AG20443 (cell line): ENCODE measurements around the gene TGM2.

Source experiments
- DNase-seq: peaks from one replicate; pipeline ENCODE4 v3.0.0; 2012; ENCODE audit warnings: low spot score, mixed read lengths

The TGM2 gene

DNA sequence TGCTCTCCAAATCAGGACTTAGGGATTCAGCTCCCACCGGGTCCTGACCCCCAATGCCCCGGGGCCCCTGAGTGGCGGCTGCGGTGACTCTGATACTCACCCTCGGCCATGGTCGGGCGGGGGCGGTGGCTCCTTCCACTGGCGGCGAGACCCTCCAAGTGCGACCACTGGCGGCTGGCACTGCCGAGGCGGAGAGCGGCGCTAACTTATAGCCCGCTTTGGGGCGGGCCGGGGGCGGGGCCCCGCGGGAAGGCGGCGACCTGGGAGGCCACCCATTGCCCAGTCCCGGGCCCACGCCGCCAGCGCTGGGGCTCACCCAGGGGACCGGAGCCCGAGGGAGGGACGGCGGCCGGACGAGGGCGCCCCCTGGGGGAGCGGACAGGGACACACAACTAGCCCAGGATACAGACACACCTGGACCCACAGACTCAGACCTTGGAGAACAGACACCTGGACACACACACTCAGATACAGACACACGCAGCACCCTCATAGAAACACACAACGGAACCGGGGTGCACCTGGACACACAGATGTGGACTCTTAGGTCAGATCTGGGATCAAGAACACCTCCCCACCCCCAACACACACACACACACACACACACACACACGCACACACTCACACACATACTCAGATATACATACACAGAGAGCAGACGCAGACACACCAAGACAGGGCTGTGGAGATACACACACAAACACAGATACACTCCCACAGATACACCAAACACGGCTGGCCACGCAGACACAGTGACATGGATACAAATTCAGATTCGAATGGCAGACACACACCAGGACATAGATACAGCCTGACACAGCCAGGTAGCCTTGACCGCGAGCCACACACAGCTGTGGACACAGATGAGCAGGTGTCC is at the start of gene TGM2:
TSS of gene TGM2 (minus strand) at position 182 of the 877 bp plus-strand sequence. CDS start at position 110, 72 bp downstream.
- DNase-seq = peak; percentile 79

DNA sequence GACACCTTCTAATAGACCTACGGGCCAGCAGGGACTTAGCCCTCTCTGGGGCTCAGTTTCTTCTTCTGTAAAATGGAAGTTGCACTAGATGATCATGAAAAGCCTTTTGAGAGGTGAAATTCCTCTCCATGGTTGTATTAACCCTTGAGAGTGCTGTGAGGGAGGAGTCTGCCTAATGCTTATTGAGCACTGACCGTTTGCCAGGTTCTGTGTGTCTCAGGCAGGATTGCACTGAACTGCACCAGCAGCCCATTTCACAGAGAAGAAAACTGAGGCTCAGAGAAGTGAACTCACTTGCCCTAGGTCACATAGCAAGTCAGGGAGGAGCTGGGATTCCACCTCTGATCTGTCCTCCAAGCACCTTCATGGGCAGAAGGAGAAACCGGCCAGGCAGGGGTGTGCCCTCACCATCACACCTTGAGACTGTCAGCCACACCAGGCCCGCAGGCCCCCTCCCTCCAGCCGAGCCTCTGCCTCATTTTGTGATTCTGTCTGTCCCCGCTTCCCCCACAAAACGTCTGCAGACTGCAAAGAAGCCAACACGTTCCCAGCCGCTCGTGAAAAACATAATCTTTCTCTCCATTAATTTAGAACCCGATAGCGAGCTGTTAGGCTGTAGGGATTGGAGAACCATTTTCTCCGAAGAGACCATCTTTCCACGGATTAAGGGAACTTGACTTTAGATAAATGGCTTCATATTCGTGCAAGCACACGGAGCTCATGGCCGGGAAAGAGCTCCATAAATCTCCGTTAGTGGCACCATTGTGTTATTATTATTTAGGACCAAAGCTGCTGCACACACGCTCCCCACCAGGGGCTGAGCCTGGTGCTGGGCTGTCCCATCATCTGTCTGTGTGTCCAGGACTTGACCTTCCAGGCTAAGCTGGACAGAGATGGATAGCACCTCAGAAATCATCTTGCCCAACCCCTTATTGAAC is 49.5 kb upstream of the TGM2 start:
- no peak for DNase-seq

DNA sequence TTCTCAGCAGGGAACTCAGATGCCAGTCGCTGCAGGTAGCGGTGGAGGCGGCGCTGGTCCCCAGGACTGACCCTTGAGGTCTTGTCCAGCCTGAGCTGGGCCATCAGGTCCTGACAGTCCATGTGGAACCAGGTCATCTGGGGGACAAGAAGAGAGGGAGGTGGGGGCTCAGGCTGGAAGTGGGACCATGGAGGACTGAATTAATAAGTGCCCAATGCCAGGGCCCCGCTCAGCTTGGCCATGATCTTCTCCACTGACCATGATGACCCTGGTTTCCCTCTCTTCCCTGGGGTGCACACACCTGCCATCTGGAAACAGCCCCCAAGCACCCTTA is 48.5 kb upstream of the TGM2 start:
- no peak for DNase-seq

DNA sequence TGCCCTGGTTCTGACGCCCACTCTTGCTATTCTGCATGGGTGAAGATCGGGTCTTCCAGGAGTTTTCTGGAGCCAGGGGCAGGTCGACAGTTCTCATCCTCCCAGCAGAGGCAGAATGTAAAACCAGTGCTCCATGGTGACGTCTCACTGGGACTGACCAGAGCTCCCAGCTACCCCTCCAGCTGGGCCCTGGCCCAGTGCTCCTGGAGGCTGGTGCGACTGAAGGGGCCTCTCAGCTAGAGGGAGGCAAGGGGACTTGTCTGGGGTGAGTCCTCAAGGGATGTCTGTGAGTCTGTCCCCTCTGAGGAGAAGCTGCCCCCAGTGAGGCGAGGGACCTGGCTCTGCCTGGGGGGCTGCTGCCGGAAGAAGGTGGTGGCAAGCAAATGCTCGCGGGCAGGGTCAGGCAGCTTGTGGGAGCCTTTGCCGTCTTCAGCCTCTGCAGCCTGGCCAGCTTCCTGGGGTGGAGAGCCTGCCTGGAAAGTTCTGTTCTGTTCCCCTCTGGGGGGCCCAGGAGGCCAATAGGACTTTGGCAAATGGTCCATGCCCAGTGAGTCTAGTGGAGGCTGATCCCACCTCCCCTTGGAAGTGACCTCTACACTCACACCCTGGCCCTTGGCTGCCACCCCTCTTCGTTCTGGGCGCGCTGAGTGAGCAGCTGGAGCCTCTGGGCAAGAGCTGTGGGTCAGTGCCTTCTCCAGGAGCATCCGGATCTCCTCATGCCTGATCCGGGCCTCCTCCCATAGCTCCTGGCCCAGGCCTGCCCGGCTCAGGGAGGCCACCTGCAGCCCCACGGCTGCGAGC is 47.9 kb upstream of the TGM2 start:
- DNase-seq = no peak

DNA sequence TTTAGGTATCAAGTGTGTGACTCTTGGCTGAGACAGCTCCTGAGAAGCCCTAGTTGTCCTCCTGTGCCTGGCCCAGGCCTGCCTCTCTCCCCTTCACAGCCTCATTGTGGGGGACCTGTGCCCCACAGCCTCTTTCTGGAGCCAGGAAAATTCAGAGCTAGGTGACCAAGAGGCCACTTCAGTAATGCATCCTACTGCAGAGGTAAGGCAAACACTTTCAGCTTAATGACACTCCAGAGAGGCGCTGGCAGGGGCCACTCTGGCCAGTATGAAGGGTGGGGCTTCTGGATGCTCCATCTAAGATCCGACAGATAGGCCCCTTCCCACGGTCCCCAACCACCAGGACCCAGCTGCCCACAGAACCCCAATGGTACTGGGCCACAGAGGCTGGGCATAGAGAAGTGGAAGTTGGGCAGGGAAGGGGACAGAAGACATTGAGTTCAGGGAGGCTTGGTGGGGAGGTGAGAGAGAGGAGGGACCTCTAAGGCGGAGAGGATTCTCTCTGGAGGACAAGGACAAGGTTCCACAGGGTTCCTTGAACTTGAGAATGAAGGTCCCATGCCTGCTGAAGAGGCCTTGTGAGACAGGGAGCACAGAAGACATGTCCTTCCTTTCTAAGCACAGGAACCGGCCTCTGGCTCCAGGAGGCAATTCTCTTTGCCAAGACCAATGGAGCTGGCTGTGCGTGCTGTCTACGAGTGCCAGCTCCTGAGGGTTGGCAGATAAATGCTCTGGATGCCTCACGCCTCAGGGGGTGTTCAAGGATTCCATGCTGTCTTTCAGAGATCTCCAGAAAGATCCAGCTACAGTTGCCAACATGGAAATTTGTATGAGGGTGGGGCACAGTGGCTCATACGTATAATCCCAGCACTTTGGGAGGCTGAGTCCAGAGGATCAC is 46.4 kb upstream of the TGM2 start:
- DNase-seq = no peak

DNA sequence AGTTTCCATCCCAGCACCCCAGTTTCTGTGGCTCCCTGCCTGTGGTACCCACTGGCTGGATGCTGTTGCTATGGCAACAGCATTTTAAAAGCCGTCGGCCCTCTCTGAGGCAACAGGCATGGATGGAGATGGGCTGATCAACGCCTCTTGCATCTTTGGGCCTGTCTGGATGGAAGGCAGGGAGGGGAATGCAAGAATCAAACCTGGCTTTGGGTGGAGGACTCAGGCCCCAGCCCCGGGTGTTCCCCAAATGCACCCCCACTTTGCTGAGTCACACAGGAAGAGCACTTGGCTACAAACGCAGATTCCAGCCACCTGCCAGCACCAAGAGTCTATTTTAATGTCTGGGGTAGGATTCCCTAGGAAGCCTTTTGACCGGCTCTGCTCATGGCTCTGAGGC is 45.7 kb upstream of the TGM2 start:
- DNase-seq = no peak

DNA sequence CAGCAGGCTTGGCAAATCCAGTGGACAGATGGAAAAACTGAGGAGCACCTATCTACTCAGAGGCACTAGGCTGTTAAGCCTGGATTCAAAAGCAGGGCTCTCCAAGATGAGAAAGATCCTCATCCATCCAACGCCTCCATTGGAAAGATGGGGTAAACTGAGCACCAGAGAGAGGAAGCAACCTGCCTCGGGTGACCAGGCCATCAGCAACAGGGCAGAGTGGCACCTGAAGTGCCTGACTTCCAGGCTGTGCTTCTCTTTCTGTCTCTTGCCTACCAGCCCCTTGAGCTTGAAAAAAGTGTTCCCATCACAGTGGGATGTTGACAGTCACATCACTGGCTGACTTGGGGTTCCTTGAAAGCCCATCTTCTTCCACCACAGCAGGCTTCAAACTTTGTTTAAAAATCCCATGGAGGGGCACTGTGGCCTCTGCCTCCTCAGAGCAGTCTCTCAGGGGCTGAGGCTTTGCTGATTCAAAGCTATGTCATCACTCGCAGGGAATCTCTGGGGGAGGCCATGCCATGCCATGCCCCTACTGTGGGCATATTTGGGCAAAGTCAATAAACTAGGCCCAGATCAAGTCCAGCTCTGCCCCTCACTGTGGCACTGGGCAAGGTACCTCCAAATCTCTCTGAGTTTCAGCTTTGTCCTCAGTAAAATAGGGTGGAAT is 44.8 kb upstream of the TGM2 start:
- no peak for DNase-seq

DNA sequence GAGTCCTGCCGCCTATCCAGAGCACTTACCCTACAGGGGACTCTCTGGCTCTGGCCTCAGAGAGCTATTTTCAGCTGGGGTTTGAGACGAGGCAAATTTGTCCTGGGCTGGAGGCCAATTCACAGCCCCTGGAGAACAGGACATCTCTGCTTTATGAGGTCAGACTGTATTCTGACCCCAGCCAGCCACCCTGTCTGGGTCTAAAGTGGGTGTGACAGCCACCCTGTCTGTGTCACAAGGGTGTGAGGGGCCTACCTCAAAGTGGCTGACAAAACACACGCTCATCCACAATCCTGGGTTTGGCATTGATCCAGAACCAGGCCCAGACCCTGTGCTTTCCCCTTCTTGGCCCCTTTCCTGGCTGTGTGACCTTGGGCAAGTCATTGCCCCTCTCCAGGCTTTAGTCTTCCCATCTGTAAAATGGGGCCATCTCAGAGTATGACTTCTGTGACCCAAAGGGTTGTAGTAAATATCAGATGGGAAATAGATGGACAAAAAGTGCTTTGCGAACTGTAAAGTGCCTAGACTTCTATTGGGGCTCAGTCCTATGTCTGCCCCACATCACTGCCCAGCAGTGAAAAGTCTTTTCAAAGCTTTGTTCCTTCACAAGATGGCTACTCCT is 44.1 kb upstream of the TGM2 start:
- DNase-seq = no peak

DNA sequence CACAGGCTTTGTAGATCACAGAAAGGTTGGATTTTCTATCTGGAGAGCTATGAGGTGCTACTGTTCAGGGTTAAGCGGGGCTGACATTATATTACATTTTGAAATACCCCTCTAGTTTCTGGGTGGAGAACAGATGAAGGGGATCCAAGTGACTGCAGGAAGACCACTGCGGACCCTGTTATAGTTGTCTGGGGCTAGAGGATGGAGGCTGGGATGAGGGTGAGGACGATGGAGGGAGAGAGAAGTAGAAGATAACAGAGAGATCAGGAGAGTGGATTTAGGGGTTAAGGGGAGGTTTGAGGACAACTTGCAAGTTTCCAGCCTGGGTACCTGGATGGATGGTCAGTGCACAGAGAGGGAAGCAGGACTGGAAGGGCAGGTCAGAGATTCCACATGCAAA is 43.5 kb upstream of the TGM2 start:
- DNase-seq = no peak

DNA sequence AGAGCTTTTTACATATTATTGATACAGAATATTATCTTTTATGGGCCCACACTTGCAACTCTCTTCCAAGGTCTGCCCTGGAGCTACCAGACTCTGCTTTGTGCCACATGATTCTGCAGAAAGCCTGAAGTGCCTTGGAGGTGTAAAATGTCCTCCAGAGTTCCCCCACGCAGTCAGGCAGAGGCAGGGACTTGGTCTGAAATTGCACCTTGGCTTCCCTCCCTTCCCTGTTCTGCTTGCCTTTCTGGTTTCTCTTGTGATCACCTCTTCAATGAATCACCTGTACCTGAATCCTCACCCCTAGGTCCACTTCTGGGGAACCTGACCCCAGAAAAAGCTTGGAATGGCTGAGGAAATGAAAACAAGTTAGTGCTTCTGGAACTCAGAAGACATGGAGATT is 43.0 kb upstream of the TGM2 start:
- DNase-seq = no peak

DNA sequence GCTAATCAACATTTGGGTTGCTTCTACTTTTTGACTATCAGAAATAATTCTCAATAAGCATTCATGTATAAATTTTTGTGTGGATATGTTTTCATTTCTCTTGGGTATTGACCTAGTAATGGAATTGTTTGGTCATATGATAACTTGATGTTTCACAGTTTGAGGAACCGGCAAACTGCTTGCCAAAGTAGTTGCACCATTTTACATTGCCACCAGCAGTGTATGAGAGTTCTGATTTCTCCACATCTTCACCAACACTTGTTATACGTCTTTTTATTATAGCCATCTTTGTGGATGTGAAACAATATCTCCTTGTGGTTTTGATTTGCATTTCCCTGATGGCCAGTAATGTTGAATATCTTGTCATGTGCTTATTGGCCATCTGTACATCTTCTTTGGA is 42.6 kb upstream of the TGM2 start:
- no peak for DNase-seq

DNA sequence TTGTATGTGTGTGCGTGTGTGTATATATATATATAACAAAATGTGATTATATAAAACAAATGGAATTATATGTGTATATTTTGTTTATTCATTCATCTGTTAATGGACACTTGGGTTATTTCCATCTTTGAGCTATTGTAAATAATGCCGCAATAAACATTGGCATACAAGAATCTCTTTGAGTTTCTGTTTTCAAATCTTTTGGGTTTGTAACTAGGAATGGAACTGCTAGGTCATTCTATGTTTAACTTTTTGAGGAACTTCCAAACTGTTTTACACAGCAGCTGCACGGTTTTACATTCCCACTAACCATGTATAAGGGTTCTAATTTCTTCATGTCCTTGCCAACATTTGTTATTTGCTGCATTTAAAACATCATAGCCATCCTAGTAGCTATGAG is 39.9 kb upstream of the TGM2 start:
- DNase-seq = no peak

DNA sequence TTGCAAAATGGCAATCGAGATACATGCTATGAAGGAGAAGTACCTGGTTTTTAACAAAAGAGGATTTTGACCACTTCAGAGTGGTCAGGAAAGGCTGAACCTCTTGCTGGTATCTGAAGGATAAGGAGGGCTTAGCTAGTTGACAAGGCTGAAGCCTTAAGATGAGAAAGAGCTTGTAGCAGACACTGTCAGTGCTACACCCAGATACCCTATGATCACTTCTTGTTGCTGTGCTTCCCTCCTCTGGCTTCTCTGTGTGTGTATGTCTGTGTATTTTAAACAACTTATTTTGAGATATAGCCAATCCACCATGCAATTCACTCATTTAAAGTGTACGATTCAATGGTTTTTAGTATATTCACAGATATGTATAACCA is 38.9 kb upstream of the TGM2 start:
- DNase-seq = no peak

DNA sequence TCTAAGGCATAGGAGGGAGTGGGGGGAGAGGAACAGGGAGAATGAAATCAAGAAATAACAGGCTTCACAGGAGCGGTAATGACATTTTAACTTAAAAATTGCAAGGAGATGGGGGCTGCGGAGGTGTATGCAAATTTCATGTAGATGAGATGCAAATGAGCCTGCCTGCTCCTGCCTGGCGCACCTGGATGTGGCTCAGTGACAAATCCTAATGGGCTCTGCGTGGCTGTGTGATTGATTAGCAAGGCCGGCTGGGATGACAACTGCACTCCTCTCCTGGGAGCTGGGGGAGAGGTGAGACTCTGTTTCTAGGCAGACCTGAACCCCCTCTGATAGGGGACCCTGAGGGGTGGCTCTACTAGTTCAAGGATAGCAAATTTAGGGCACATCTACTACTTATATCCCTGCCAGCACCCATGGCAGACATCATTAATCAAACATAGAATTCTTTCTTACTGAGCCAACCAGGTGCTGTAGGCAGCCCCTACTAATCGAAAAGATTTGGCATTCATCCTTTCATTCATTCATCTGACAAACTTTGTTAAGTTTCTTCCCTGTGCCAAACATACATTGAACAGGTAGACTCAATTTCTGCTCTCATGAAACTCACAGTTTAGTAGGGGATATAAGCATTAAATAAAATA is 38.4 kb upstream of the TGM2 start:
- DNase-seq = peak; percentile 1

DNA sequence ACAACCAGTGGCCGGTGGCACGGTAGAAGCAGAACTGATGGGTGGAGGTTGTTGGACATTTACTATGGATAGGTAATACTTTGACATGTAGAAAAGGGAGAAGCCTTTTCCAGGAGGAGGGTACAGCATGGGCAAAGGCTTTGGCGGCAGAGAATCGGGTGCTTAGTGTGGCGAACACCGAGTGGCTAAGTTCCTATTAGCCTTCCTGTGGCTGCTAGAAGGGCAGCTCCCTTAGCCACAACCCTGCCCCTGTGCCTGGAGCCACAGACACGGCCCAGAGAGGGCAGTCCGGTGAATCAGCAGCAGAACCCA is 37.9 kb upstream of the TGM2 start:
- DNase-seq = no peak

DNA sequence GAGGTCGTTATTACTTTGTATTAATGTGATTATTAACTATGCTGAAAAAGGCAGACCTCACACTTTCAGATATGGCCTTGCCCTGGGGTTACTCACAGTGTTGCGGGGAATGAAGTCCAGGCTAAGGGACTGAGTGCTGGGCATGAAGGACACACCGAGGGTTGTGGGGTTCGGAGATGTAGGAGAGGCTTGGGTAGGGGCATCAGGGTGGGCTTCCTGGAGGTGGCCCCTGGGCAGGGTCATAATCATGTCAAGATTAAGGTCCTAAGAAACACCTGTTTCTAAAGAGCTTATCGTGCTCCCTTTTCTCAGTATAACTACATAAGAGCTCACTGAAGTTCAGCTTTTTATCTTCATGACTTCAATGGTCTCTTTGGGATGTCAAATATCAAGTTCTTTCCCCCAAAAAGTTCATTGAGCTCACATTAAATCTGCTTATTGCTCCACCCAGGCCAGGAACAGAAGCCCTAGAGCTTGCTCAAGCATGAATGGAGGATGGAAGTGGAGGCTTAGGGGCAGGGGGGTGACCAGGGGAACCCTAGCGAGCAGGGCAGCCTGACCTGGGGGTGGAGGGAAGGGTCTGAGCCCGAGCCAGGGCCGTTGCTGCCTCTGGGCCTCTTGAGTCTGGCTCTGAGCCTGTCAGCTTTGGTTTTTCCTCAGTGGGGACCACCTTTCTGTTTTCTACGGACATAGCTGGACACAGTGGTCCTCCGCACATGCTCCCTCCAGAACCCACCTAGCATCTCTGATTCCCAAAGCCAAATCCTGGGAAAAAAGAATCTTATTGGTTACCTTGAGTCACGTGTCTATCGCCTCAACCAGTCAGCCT is 37.3 kb upstream of the TGM2 start:
- DNase-seq = no peak

DNA sequence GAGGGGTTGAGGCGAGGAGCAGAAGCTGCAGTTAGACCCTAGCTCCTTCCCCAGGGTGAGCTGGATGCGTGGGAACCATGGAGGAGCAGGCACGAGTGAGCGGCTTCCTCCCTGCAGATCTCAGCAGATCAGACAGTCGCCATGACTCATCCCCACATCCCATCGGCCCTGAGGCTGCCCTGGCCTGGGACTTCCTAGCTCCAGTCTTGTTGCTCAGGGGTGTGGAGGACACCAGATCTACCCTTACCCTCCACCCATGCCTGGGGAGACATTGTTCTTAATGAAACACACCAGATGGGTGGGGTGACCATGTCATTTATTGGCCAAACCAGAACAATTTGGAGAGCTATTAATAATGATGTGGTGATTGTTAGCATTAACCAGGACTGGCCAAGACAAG is 36.3 kb upstream of the TGM2 start:
- peak; percentile 92 for DNase-seq

DNA sequence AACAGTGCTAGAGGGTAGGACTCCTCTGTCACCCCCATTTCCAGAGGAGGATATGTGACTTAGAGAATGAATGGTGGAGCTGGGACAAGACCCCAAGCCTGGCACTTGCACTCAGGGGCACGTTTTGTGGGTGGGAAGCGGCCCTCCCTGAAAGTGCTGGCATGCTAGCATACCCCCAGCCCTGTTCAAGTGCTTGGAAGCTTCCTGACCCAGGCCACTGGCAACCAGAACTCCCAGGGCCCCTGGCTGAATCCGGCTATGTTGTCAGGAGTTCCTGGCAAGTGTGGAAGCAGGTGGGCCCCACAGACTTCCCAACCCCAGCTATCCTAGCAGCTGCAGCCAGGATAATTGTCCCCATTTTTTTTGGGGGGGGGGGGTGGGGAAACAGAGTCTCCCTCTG is 35.6 kb upstream of the TGM2 start:
- DNase-seq = no peak
